Esophagus muscularis mucosa (tissue), 4 donors: Measurements from ENCODE around the gene ASB18.

Source experiments
- CTCF ChIP-seq, 3 experiments: fragments of 200-600 bp in 2 of 3; fragments of 450-650 bp in 1 of 3; sonication (generic) in 2 of 3; IDR thresholded peaks; one replicate each; pipeline ENCODE4 v1.5.1; 2017 to 2019; ENCODE audit warnings: antibody characterized with exemption in 3 of 3, mild to moderate bottlenecking in 2 of 3, moderate library complexity in 1 of 3
- EP300 ChIP-seq: sonication (generic); formaldehyde crosslinking; IDR thresholded peaks from one replicate; pipeline ENCODE4 v1.6.1; 2017; ENCODE audit warnings: antibody characterized with exemption
- POLR2A ChIP-seq: fragments of 450-650 bp; IDR thresholded peaks from one replicate; pipeline ENCODE4 v1.6.1; 2017; ENCODE audit warnings: antibody characterized with exemption, moderate library complexity, mild to moderate bottlenecking, low read depth
- POLR2AphosphoS5 ChIP-seq, 2 donors: sonication (generic); formaldehyde crosslinking; IDR thresholded peaks; one replicate each; pipeline ENCODE4 v1.6.1; 2017; ENCODE audit warnings: antibody characterized with exemption in 2 of 2

DNA sequence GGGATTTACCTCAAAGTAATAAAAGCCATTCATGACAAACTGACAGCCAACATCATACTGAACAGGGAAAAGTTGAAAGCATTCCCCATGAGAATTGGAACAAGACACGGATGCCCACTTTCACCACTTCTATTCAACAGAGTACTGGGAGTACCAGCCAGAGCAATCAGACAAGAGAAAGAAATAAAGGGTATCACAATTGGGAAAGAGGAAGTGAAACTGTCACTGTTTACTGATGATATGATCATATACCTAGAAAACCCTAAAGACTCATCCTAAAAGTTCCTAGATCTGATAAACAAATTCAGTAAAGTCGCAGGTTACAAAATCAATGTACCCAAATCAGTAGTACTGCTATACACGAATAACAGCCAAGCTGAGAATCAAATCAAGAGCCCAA is 17.2 kb upstream of the ASB18 start:
- TF ChIP-seq CTCF (IDR thresholded peaks at IDR 0.05) (no peak), EP300 (no peak), POLR2A (no peak), POLR2AphosphoS5 (IDR thresholded peaks at IDR 0.05) (no peak)
